ENCODE measurements around the gene SC5D. TPM values are rescaled to one million over a fixed set of nuclear protein-coding genes. Genes with fewer than 3 reads are reported as not detected.

SC5D gene
- polyA plus RNA-seq, 1 experiment = 62.7 TPM

- DNase-seq (ENCODE audit: low read depth, low spot score) = no peak
- Histone ChIP-seq H3K27me3 (ENCODE audit: control insufficient read depth, insufficient read depth, low read length) (peaks cover 22% of the 10 kb centered on the region), H3K9me3 (ENCODE audit: control insufficient read depth, insufficient read depth, low read length) (no peaks in the 10 kb centered on the region), H3K4me3 (ENCODE audit: low read depth, low read length) (no peak overlapping the region), H3K27ac (ENCODE audit: low read depth, low read length) (no peak overlapping the region)
- ChIA-PET POLR2A (no interaction called here), CTCF (no interaction called here)
- TF ChIP-seq, protein P1, sequence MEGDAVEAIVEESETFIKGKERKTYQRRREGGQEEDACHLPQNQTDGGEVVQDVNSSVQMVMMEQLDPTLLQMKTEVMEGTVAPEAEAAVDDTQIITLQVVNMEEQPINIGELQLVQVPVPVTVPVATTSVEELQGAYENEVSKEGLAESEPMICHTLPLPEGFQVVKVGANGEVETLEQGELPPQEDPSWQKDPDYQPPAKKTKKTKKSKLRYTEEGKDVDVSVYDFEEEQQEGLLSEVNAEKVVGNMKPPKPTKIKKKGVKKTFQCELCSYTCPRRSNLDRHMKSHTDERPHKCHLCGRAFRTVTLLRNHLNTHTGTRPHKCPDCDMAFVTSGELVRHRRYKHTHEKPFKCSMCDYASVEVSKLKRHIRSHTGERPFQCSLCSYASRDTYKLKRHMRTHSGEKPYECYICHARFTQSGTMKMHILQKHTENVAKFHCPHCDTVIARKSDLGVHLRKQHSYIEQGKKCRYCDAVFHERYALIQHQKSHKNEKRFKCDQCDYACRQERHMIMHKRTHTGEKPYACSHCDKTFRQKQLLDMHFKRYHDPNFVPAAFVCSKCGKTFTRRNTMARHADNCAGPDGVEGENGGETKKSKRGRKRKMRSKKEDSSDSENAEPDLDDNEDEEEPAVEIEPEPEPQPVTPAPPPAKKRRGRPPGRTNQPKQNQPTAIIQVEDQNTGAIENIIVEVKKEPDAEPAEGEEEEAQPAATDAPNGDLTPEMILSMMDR (IDR thresholded peaks at IDR 0.05; ENCODE audit: low read depth, low read length) = no peak
These were observed 45.2 kb downstream of the SC5D start for GRCh38 chr11:121337740-121338272.

- Histone ChIP-seq H3K27ac (ENCODE audit: low read depth, low read length) (no peak overlapping the region), H3K9me3 (ENCODE audit: control insufficient read depth, insufficient read depth, low read length) (no peaks in the 10 kb centered on the region), H3K27me3 (ENCODE audit: control insufficient read depth, insufficient read depth, low read length) (peaks cover 17% of the 10 kb centered on the region), H3K4me3 (ENCODE audit: low read depth, low read length) (no peak overlapping the region)
- POLR2A ChIA-PET = no interaction called here
- no peak for DNase-seq (ENCODE audit: low read depth, low spot score)
- CTCF ChIA-PET = no interaction called here
- TF ChIP-seq, protein P1 (IDR thresholded peaks at IDR 0.05; ENCODE audit: low read depth, low read length) = no peak
These were observed 46.0 kb downstream of the SC5D start for GRCh38 chr11:121338536-121338935.

- CTCF ChIA-PET = no interaction called here
- no peaks in the 10 kb centered on the region for H3K9me3 ChIP-seq (ENCODE audit: control insufficient read depth, insufficient read depth, low read length)
- no peak overlapping the region for H3K27ac ChIP-seq (ENCODE audit: low read depth, low read length)
- TF ChIP-seq, protein P1 (IDR thresholded peaks at IDR 0.05; ENCODE audit: low read depth, low read length) = no peak
- DNase-seq (ENCODE audit: low read depth, low spot score) = no peak
- no peak overlapping the region for H3K4me3 ChIP-seq (ENCODE audit: low read depth, low read length)
- POLR2A ChIA-PET = no interaction called here
- H3K27me3 ChIP-seq (ENCODE audit: control insufficient read depth, insufficient read depth, low read length) = peaks cover 19% of the 10 kb centered on the region
These were observed 47.5 kb downstream of the SC5D start for GRCh38 chr11:121340032-121340580.

- POLR2A ChIA-PET = no interaction called here
These were observed 49.0 kb downstream of the SC5D start for GRCh38 chr11:121341609-121342008.

GRCh38 chr11:121344824-121345223 lies 52.3 kb downstream of the SC5D start:
- Histone ChIP-seq H3K27ac (ENCODE audit: low read depth, low read length) (no peak overlapping the region), H3K9me3 (ENCODE audit: control insufficient read depth, insufficient read depth, low read length) (no peaks in the 10 kb centered on the region), H3K27me3 (ENCODE audit: control insufficient read depth, insufficient read depth, low read length) (peaks cover 9% of the 10 kb centered on the region), H3K4me3 (ENCODE audit: low read depth, low read length) (no peak overlapping the region)
- DNase-seq (ENCODE audit: low read depth, low spot score) = no peak
- TF ChIP-seq, protein P1 (IDR thresholded peaks at IDR 0.05; ENCODE audit: low read depth, low read length) = no peak
- POLR2A ChIA-PET = no interaction called here
- CTCF ChIA-PET = interaction anchor here (1.4 kb wide), 1 partner anchor 246 kb away, joined by 3 read pairs; no protein-coding TSS in a partner anchor

More at GRCh38 chr11:121341609-121342008, 49.0 kb downstream of the SC5D start:
- H3K4me3 ChIP-seq (ENCODE audit: low read depth, low read length) = no peak overlapping the region
- DNase-seq (ENCODE audit: low read depth, low spot score) = no peak
- no peak overlapping the region for H3K27ac ChIP-seq (ENCODE audit: low read depth, low read length)
- TF ChIP-seq, protein P1 (IDR thresholded peaks at IDR 0.05; ENCODE audit: low read depth, low read length) = no peak
- H3K9me3 ChIP-seq (ENCODE audit: control insufficient read depth, insufficient read depth, low read length) = no peaks in the 10 kb centered on the region
- peaks cover 19% of the 10 kb centered on the region for H3K27me3 ChIP-seq (ENCODE audit: control insufficient read depth, insufficient read depth, low read length)
- CTCF ChIA-PET = interaction anchor here (0.6 kb wide), 1 partner anchor 10 kb away, joined by 6 read pairs; no protein-coding TSS in a partner anchor

Measured in AG04450 (cell line).